ENCODE data around the gene BCL11A.

DNA sequence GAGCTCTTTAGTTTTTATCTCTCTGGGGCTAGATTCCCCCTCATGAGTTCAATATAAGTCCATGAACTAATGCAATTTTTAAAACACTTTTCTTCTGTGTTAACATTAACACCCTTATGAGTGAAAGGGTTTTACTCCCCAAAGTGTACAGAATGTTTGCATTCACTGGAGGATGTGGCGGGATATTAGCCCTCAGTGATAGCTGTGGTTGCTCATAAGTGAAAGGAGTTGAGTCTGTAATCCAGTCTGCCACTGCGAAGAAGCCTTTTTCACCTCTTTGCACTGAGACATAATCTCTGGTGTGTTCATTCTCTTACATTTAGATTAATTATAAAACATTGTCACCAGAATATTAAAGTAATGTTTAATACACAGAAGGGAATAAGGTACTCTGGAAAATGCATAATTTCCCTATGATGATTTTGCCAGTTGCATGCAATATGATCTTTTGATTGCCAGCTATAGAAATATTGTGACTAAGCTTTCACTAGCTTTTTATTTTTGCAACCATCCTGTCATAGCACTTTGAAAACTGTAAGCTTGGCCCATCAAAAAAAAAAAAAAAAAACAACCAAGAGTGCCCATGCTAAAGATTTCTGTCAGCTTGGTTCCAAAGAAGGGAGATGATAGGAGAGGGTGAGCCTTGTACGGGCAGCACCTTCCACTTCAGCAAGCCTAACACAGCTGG is 113.2 kb downstream of the BCL11A start:
- TF ChIP-seq, protein P1, sequence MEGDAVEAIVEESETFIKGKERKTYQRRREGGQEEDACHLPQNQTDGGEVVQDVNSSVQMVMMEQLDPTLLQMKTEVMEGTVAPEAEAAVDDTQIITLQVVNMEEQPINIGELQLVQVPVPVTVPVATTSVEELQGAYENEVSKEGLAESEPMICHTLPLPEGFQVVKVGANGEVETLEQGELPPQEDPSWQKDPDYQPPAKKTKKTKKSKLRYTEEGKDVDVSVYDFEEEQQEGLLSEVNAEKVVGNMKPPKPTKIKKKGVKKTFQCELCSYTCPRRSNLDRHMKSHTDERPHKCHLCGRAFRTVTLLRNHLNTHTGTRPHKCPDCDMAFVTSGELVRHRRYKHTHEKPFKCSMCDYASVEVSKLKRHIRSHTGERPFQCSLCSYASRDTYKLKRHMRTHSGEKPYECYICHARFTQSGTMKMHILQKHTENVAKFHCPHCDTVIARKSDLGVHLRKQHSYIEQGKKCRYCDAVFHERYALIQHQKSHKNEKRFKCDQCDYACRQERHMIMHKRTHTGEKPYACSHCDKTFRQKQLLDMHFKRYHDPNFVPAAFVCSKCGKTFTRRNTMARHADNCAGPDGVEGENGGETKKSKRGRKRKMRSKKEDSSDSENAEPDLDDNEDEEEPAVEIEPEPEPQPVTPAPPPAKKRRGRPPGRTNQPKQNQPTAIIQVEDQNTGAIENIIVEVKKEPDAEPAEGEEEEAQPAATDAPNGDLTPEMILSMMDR (IDR thresholded peaks at IDR 0.05) = no peak
- no peak for TF ChIP-seq POLR2A (IDR thresholded peaks at IDR 0.05)

All from esophagus squamous epithelium (tissue), 4 donors.